ENCODE measurements around the gene ANGPTL1. TPM values are rescaled to one million over a fixed set of nuclear protein-coding genes. Genes with fewer than 3 reads are reported as not detected.

The ANGPTL1 gene
- total RNA-seq, 2 experiments from 2014 or later, result not detected

DNA sequence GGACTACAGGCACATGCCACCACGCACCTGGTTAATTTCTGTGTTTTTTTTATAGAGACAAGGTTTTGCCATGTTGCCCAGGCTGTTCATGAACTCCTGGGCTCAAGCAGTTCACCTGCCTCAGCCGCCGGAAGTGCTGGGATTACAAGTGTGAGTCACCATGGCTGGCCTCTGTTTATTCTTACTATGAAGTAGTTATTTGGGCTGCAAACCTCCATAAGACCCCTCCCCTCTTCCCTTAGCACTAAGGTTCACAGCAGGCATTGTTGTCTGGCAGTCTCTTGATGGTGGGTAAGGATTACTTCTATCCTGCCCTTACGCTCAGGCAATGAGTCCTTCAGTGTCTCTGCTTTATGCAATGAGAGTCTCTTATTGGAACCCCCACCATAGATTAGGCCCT, 51.8 kb downstream of the ANGPTL1 start:
- intact Hi-C loops (cut with DNase I, micrococcal nuclease), result no loop called here
- TF ChIP-seq, protein P1, sequence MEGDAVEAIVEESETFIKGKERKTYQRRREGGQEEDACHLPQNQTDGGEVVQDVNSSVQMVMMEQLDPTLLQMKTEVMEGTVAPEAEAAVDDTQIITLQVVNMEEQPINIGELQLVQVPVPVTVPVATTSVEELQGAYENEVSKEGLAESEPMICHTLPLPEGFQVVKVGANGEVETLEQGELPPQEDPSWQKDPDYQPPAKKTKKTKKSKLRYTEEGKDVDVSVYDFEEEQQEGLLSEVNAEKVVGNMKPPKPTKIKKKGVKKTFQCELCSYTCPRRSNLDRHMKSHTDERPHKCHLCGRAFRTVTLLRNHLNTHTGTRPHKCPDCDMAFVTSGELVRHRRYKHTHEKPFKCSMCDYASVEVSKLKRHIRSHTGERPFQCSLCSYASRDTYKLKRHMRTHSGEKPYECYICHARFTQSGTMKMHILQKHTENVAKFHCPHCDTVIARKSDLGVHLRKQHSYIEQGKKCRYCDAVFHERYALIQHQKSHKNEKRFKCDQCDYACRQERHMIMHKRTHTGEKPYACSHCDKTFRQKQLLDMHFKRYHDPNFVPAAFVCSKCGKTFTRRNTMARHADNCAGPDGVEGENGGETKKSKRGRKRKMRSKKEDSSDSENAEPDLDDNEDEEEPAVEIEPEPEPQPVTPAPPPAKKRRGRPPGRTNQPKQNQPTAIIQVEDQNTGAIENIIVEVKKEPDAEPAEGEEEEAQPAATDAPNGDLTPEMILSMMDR (IDR thresholded peaks at IDR 0.05), result no peak

DNA sequence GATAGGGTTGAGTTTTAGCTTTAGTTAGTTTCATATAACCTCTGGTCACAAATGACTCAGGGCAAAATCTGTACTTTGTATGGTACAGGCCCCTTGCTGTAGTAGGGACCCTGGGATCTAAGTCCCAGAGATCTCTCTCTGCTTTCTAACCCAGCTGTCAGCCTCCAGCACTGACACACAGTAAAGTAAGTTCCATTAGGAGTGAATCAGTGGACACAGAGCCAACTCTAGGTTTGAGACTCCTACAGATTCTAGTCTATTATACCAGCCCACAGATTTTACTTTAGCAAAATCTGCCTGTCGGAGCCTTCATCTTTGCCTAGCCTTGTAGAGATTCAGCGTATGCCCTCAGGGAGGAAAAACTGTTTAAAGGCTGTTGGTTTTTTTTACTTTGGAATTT, 52.5 kb downstream of the ANGPTL1 start:
- intact Hi-C loops (cut with DNase I, micrococcal nuclease), result no loop called here

More for the DNA sequence above, 51.8 kb downstream of the ANGPTL1 start:
- CTCF ChIA-PET, result no interaction called here
- ATAC-seq (ENCODE audit: poor library complexity), result no peak
- Histone ChIP-seq H3K27ac (ENCODE audit: low read depth in 1 of 2, low read length in 2 of 2) (no peak overlapping the region), H3K36me3 (ENCODE audit: insufficient read depth, low read length) (no peaks in the 10 kb centered on the region), H3K4me1 (ENCODE audit: insufficient read depth, low read length) (no peaks in the 10 kb centered on the region), H3K9me3 (ENCODE audit: control insufficient read depth in 1 of 2, insufficient read depth in 1 of 2, low read length in 2 of 2) (no peaks in the 10 kb centered on the region), H3K4me3 (ENCODE audit: low read length) (no peak overlapping the region), H3K27me3 (ENCODE audit: control insufficient read depth in 1 of 2, insufficient read depth in 2 of 2, low read length in 2 of 2) (no peaks in the 10 kb centered on the region)
- H3K4me1 Mint-ChIP-seq (ENCODE audit: low read depth), result no peaks in the 10 kb centered on the region
- peaks cover 50% of the 10 kb centered on the region for H3K36me3 Mint-ChIP-seq (ENCODE audit: low read depth)
- no peak for DNase-seq
- POLR2A ChIA-PET, result no interaction called here
- no peaks in the 10 kb centered on the region for H3K9me3 Mint-ChIP-seq
- H3K27me3 Mint-ChIP-seq, result no peaks in the 10 kb centered on the region
- H3K27ac Mint-ChIP-seq, result no peak overlapping the region
- H3K4me3 Mint-ChIP-seq, result no peak overlapping the region

DNA sequence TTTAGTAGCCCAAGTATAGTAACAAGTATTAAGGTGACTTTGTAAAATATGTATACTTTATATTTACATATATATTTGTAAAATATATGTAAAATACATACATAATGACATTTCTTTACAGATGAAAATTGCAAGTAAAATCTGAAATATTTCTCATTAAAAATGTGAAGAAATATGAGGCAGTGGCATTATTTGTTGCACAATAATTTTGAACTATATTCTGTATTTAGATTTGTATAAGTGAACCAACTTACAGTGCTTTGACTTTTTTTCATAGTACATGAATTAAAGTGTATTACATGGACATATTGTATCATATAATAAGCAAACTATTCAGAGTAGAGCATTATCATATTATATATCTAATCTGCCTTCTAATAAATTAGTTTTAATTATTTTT, 60.3 kb downstream of the ANGPTL1 start:
- Histone ChIP-seq H3K27ac (ENCODE audit: low read depth in 1 of 2, low read length in 2 of 2) (no peak overlapping the region), H3K36me3 (ENCODE audit: insufficient read depth, low read length) (no peaks in the 10 kb centered on the region), H3K27me3 (ENCODE audit: control insufficient read depth in 1 of 2, insufficient read depth in 2 of 2, low read length in 2 of 2) (no peaks in the 10 kb centered on the region), H3K9me3 (ENCODE audit: control insufficient read depth in 1 of 2, insufficient read depth in 1 of 2, low read length in 2 of 2) (no peaks in the 10 kb centered on the region), H3K4me3 (ENCODE audit: low read length) (no peak overlapping the region), H3K4me1 (ENCODE audit: insufficient read depth, low read length) (no peaks in the 10 kb centered on the region)
- intact Hi-C loops (cut with DNase I, micrococcal nuclease), result no loop called here
- ChIA-PET POLR2A (no interaction called here), CTCF (no interaction called here)
- ATAC-seq (ENCODE audit: poor library complexity) (no peak), DNase-seq (no peak)
- Mint-ChIP-seq H3K9me3 (no peaks in the 10 kb centered on the region), H3K4me3 (no peak overlapping the region), H3K4me1 (ENCODE audit: low read depth) (no peaks in the 10 kb centered on the region), H3K27ac (no peak overlapping the region), H3K36me3 (ENCODE audit: low read depth) (peaks cover 50% of the 10 kb centered on the region), H3K27me3 (no peaks in the 10 kb centered on the region)
- TF ChIP-seq, protein P1 (IDR thresholded peaks at IDR 0.05), result no peak

More for the DNA sequence above, 52.5 kb downstream of the ANGPTL1 start:
- ChIA-PET CTCF (no interaction called here), POLR2A (no interaction called here)
- H3K4me3 Mint-ChIP-seq, result no peak overlapping the region
- DNase-seq, result no peak
- TF ChIP-seq, protein P1 (IDR thresholded peaks at IDR 0.05), result no peak
- Histone ChIP-seq H3K4me1 (ENCODE audit: insufficient read depth, low read length) (no peaks in the 10 kb centered on the region), H3K27me3 (ENCODE audit: control insufficient read depth in 1 of 2, insufficient read depth in 2 of 2, low read length in 2 of 2) (no peaks in the 10 kb centered on the region), H3K9me3 (ENCODE audit: control insufficient read depth in 1 of 2, insufficient read depth in 1 of 2, low read length in 2 of 2) (no peaks in the 10 kb centered on the region), H3K36me3 (ENCODE audit: insufficient read depth, low read length) (no peaks in the 10 kb centered on the region), H3K4me3 (ENCODE audit: low read length) (no peak overlapping the region), H3K27ac (ENCODE audit: low read depth in 1 of 2, low read length in 2 of 2) (no peak overlapping the region)
- H3K27me3 Mint-ChIP-seq, result no peaks in the 10 kb centered on the region
- H3K9me3 Mint-ChIP-seq, result no peaks in the 10 kb centered on the region
- no peaks in the 10 kb centered on the region for H3K4me1 Mint-ChIP-seq (ENCODE audit: low read depth)
- ATAC-seq (ENCODE audit: poor library complexity), result no peak
- peaks cover 47% of the 10 kb centered on the region for H3K36me3 Mint-ChIP-seq (ENCODE audit: low read depth)
- H3K27ac Mint-ChIP-seq, result no peak overlapping the region
